Colonic mucosa (tissue), 4 donors: ENCODE results near the gene SPATA6. TPM values are rescaled to one million over a fixed set of nuclear protein-coding genes. Genes with fewer than 3 reads are reported as not detected.
A peak's percentile ranks its signal among the peaks of the same experiment; 100 is the strongest.
"Not testable (repeated sequence)": the region's sequence is repeated elsewhere in the genome, so short reads cannot be mapped to it uniquely, and the experiment has no call there.

Experiments
- DNase-seq: peaks from one replicate; pipeline ENCODE4 v3.0.0-alpha.2; 2020
- H3K27ac ChIP-seq: fragments of 200-600 bp; one replicate; pipeline ENCODE4 v1.8.0; 2021
- H3K27me3 ChIP-seq: fragments of 200-600 bp; one replicate; pipeline ENCODE4 v1.8.0; 2021
- H3K36me3 ChIP-seq: fragments of 200-600 bp; one replicate; pipeline ENCODE4 v1.8.0; 2021
- H3K4me1 ChIP-seq: fragments of 200-600 bp; one replicate; pipeline ENCODE4 v1.8.0; 2021; ENCODE audit warnings: mild to moderate bottlenecking
- H3K4me3 ChIP-seq: fragments of 200-600 bp; one replicate; pipeline ENCODE4 v1.8.0; 2021
- H3K9ac ChIP-seq, 2 donors: one replicate each; pipeline ENCODE4 v1.7.0; 2013; ENCODE audit warnings: control low read depth in 2 of 2, low read depth in 2 of 2, low read length in 2 of 2
- H3K9me3 ChIP-seq: fragments of 200-600 bp; one replicate; pipeline ENCODE4 v1.8.0; 2021
- CTCF ChIP-seq: fragments of 200-600 bp; IDR thresholded peaks from one replicate; pipeline ENCODE4 v1.8.0; 2022; ENCODE audit warnings: antibody characterized with exemption, mild to moderate bottlenecking
- intact Hi-C: fragments of 100-400 bp; cut with DNase I; formaldehyde crosslinking; loops from one replicate; pipeline ENCODE4 v1.14.1; 2022
- total RNA-seq, 2 donors: library from RNA; stranded (reverse); fragmentation: NEBNext Ultra II Directional in 1 of 2; extraction: Animal tissue kit (Norgen Biotek cat#: 25700) in 1 of 2; gene quantifications; one replicate each; pipeline ENCODE4 v1.2.1, GENCODE V29; 2021
- donor health status: healthy.
- donor health status: DM: no; HTN: no; CAD: no.
- donor health status: DM: no; HTN: no; CAD: no.

The SPATA6 gene
- total RNA-seq, 2 donors from 2014 or later: 9.1 to 9.4 TPM

GRCh38 chr1:48492392-48492791, 20.4 kb upstream of the SPATA6 start:
- H3K9me3 ChIP-seq: no peaks in the 10 kb centered on the region
- no peaks in the 10 kb centered on the region for H3K36me3 ChIP-seq
- H3K4me3 ChIP-seq: no peak overlapping the region
- H3K27me3 ChIP-seq: no peaks in the 10 kb centered on the region
- DNase-seq: peak; percentile 70
- H3K4me1 ChIP-seq: peaks cover 4% of the 10 kb centered on the region
- intact Hi-C loops: loop anchor here (10.0 kb wide), 1 partner anchor 138 kb away; no protein-coding TSS in a partner anchor
- TF ChIP-seq CTCF: no peak
- no peak overlapping the region for H3K27ac ChIP-seq
- H3K9ac ChIP-seq: no peak overlapping the region

- no peak for TF ChIP-seq CTCF
- intact Hi-C loops: no loop called here
- DNase-seq: no peak
- no peak overlapping the region for H3K9ac ChIP-seq
- H3K27ac ChIP-seq: no peak overlapping the region
- no peak overlapping the region for H3K4me3 ChIP-seq
- no peaks in the 10 kb centered on the region for H3K9me3 ChIP-seq
- no peaks in the 10 kb centered on the region for H3K36me3 ChIP-seq
- H3K27me3 ChIP-seq: no peaks in the 10 kb centered on the region
- H3K4me1 ChIP-seq: peaks cover 2% of the 10 kb centered on the region
These were observed 16.7 kb upstream of the SPATA6 start for GRCh38 chr1:48488721-48489120.

GRCh38 chr1:48480504-48480903, 8.5 kb upstream of the SPATA6 start:
- H3K9me3 ChIP-seq: no peaks in the 10 kb centered on the region
- H3K36me3 ChIP-seq: no peaks in the 10 kb centered on the region
- H3K4me3 ChIP-seq: no peak overlapping the region
- TF ChIP-seq CTCF: no peak
- no peak for DNase-seq
- no peaks in the 10 kb centered on the region for H3K27me3 ChIP-seq
- no peak overlapping the region for H3K27ac ChIP-seq
- intact Hi-C loops: no loop called here
- H3K4me1 ChIP-seq: no peaks in the 10 kb centered on the region
- no peak overlapping the region for H3K9ac ChIP-seq

GRCh38 chr1:48480023-48480422, 8.0 kb upstream of the SPATA6 start:
- H3K27me3 ChIP-seq, H3K9me3 ChIP-seq, H3K9ac ChIP-seq, H3K4me1 ChIP-seq, H3K4me3 ChIP-seq, intact Hi-C loops, H3K36me3 ChIP-seq, DNase-seq, H3K27ac ChIP-seq: not testable (repeated sequence)

GRCh38 chr1:48472638-48473037, 634 bp upstream of the SPATA6 start:
- intact Hi-C loops: no loop called here
- no peak for DNase-seq
- no peaks in the 10 kb centered on the region for H3K27me3 ChIP-seq
- TF ChIP-seq CTCF: no peak
- peak overlapping the region; percentile 61 to 73 for H3K9ac ChIP-seq
- no peaks in the 10 kb centered on the region for H3K9me3 ChIP-seq
- no peaks in the 10 kb centered on the region for H3K36me3 ChIP-seq
- H3K4me1 ChIP-seq: peaks cover 7% of the 10 kb centered on the region
- peak overlapping the region; percentile 73 for H3K27ac ChIP-seq
- H3K4me3 ChIP-seq: peak overlapping the region; percentile 73

- DNase-seq: peak; percentile 33
- no peaks in the 10 kb centered on the region for H3K9me3 ChIP-seq
- H3K27me3 ChIP-seq: no peaks in the 10 kb centered on the region
- H3K9ac ChIP-seq: peak overlapping the region; percentile 67 to 85
- peak overlapping the region; percentile 73 for H3K4me3 ChIP-seq
- intact Hi-C loops: no loop called here
- peak overlapping the region; percentile 73 for H3K27ac ChIP-seq
- no peak for TF ChIP-seq CTCF
- peaks cover 7% of the 10 kb centered on the region for H3K4me1 ChIP-seq
- no peaks in the 10 kb centered on the region for H3K36me3 ChIP-seq
These were observed 884 bp downstream of the SPATA6 start for GRCh38 chr1:48470950-48471690.
